Pancreas (tissue), 10 donors: Measurements from ENCODE around the gene FGF6. TPM values are rescaled to one million over a fixed set of nuclear protein-coding genes. Genes with fewer than 3 reads are reported as not detected.

Experiments used
- ATAC-seq, 4 donors: fragments of 200-7000 bp; cut with Tn5 transposase; one replicate each; pipeline versions ENCODE4 v1.8.0 to v1.9.1; 2020; ENCODE audit warnings: mild to moderate bottlenecking in 4 of 4, moderate library complexity in 4 of 4
- DNase-seq, 6 donors: peaks; one replicate each; pipeline ENCODE4 v3.0.0-alpha.2; 2020
- FAIRE-seq: peaks from 2 replicates; lab custom pipeline; 2012; peaks lifted over from hg19 to GRCh38; lab: Jason Lieb, UNC
- H3K27ac ChIP-seq, 4 donors: fragments of 200-600 bp; sonication (generic); 1 replicate in 3 of 4; 2 replicates in 1 of 4; pipeline versions ENCODE4 v1.5.0 to v1.8.0; 2020
- H3K27me3 ChIP-seq, 4 donors: fragments of 200-600 bp; one replicate each; pipeline ENCODE4 v1.8.0; 2021
- H3K36me3 ChIP-seq, 3 donors: fragments of 200-600 bp; sonication (generic) in 1 of 3; one replicate each; pipeline versions ENCODE4 v1.5.0 to v1.8.0; 2020 to 2021
- H3K4me1 ChIP-seq, 3 donors: fragments of 200-600 bp; one replicate each; pipeline ENCODE4 v1.8.0; 2021
- H3K4me3 ChIP-seq, 4 donors: fragments of 200-600 bp; sonication (generic) in 2 of 4; one replicate each; pipeline versions ENCODE4 v1.5.0 to v1.8.0; 2020 to 2021
- H3K9me3 ChIP-seq, 4 donors: fragments of 200-600 bp; one replicate each; pipeline ENCODE4 v1.8.0; 2021
- CTCF ChIP-seq, 4 donors: fragments of 200-600 bp; sonication (generic) in 3 of 4; IDR thresholded peaks; one replicate each; pipeline versions ENCODE4 v1.5.0 to v1.8.0; 2021; ENCODE audit warnings: antibody characterized with exemption in 4 of 4
- WGBS, 2 donors: extraction: QIAGEN DNeasy Blood & Tissue Kit; methylation state at CpG; one replicate each; pipeline ENCODE4 v1.1.7; 2013; 5-methylcytosine and 5-hydroxymethylcytosine counted together
- intact Hi-C, 3 donors: fragments of 100-400 bp; cut with DNase I; formaldehyde crosslinking; loops; one replicate each; pipeline versions ENCODE4 v1.11.1 to v1.14.2; 2022
- polyA plus RNA-seq, 2 donors: library from polyadenylated mRNA; stranded (reverse); fragments of 200-250 nt; gene quantifications; one replicate each; pipeline ENCODE4 v1.2.3, GENCODE V29; 2013
- total RNA-seq, 6 donors: library from RNA; stranded (reverse); fragmentation: NEBNext Ultra II Directional in 4 of 6; extraction: Animal tissue kit (Norgen Biotek cat#: 25700) in 4 of 6; gene quantifications; one replicate each; pipeline versions ENCODE4 v1.2.1 to v1.2.4, GENCODE V29; 2021 to 2023
- donor health status: healthy with polysubstance abuse.
- donor health status: DM: no; HTN: no; CAD: no; lungs with moderate emphysema.
- donor health status: DM: no; HTN: no; CAD: no.
- donor health status: control.
- donor health status: control.
- donor health status: Bipolar disorder and iron deficiency.
- donor health status: DM: yes; HTN: yes; CAD: no.
- donor health status: DM: no; HTN: no; CAD: no.
- donor health status: DM: no; HTN: no; CAD: no.
- donor health status: DM: yes; HTN: yes; CAD: no.

FGF6 gene
- total and polyA plus RNA-seq, 8 donors = not detected

GRCh38 chr12:4388662-4389061 lies 57.0 kb downstream of the FGF6 start:
- H3K36me3 ChIP-seq = no peaks in the 10 kb centered on the region
- intact Hi-C loops = no loop called here
- no peak for TF ChIP-seq CTCF (IDR thresholded peaks at IDR 0.05)
- H3K9me3 ChIP-seq = no peaks in the 10 kb centered on the region
- H3K27ac ChIP-seq = no peak overlapping the region
- ATAC-seq = peak in 1 of 4 donors; percentile 15
- no peak overlapping the region for H3K4me3 ChIP-seq
- no peaks in the 10 kb centered on the region for H3K27me3 ChIP-seq
- 20 to 21% methylated on average over 2 of the region's 2 CpGs for WGBS, 2 donors
- no peak for FAIRE-seq
- H3K4me1 ChIP-seq = no peaks in the 10 kb centered on the region
- no peak for DNase-seq

GRCh38 chr12:4388032-4388431 lies 57.6 kb downstream of the FGF6 start:
- FAIRE-seq (no peak), ATAC-seq (no peak), DNase-seq (no peak)
- no peaks in the 10 kb centered on the region for H3K36me3 ChIP-seq
- no peaks in the 10 kb centered on the region for H3K4me1 ChIP-seq
- intact Hi-C loops = no loop called here
- H3K27me3 ChIP-seq = no peaks in the 10 kb centered on the region
- H3K4me3 ChIP-seq = no peak overlapping the region
- no peak for TF ChIP-seq CTCF (IDR thresholded peaks at IDR 0.05)
- no peak overlapping the region for H3K27ac ChIP-seq
- H3K9me3 ChIP-seq = no peaks in the 10 kb centered on the region
- 40 to 42% methylated on average over 1 of the region's 1 CpG for WGBS, 2 donors

GRCh38 chr12:4387607-4388006 lies 58.0 kb downstream of the FGF6 start:
- no peaks in the 10 kb centered on the region for H3K4me1 ChIP-seq
- no peak overlapping the region for H3K27ac ChIP-seq
- no peak for TF ChIP-seq CTCF (IDR thresholded peaks at IDR 0.05)
- ATAC-seq (no peak), FAIRE-seq (no peak), DNase-seq (no peak)
- no peaks in the 10 kb centered on the region for H3K27me3 ChIP-seq
- no peaks in the 10 kb centered on the region for H3K36me3 ChIP-seq
- intact Hi-C loops = no loop called here
- no peaks in the 10 kb centered on the region for H3K9me3 ChIP-seq
- 86 to 93% methylated on average over 5 of the region's 5 CpGs for WGBS, 2 donors
- no peak overlapping the region for H3K4me3 ChIP-seq

GRCh38 chr12:4386801-4387200 lies 58.8 kb downstream of the FGF6 start:
- intact Hi-C loops = no loop called here
- H3K4me1 ChIP-seq = no peaks in the 10 kb centered on the region
- ATAC-seq = no peak
- TF ChIP-seq CTCF (IDR thresholded peaks at IDR 0.05) = no peak
- H3K9me3 ChIP-seq = no peaks in the 10 kb centered on the region
- no peak overlapping the region for H3K27ac ChIP-seq
- no peak for DNase-seq
- H3K27me3 ChIP-seq = no peaks in the 10 kb centered on the region
- H3K36me3 ChIP-seq = no peaks in the 10 kb centered on the region
- H3K4me3 ChIP-seq = no peak overlapping the region
- WGBS, 2 donors = 48 to 52% methylated on average over 4 of the region's 4 CpGs
- FAIRE-seq = no peak

Other genes starting within 250 kb of the FGF6 start
- 10 to 100 TPM; 51.5 to 75.6 (median 63.5) TPM for gene CCND2, start 172.1 kb downstream of the FGF6 start, total RNA-seq
- gene CCND2, start 172.1 kb downstream of the FGF6 start, polyA plus RNA-seq = 1 to 10 TPM; 6.3 to 9.1 TPM
- gene TIGAR, start 124.6 kb downstream of the FGF6 start, total RNA-seq = 1 to 10 TPM in 5 of 6 donors, under 1 TPM in 1; 0.51 to 5.5 (median 1.8) TPM
- 1 to 10 TPM; 1.4 to 2.3 TPM for gene TIGAR, start 124.6 kb downstream of the FGF6 start, polyA plus RNA-seq
- gene FGF23, start 66.1 kb downstream of the FGF6 start, total RNA-seq = not detected
- gene FGF23, start 66.1 kb downstream of the FGF6 start, polyA plus RNA-seq = not detected
- gene RAD51AP1, start 93.1 kb upstream of the FGF6 start, total RNA-seq = 1 to 10 TPM in 2 of 6 donors, under 1 TPM in 3, not detected in 1; 0.28 to 1.7 (median 0.93) TPM
- under 1 TPM; 0.11 to 0.99 TPM for gene RAD51AP1, start 93.1 kb upstream of the FGF6 start, polyA plus RNA-seq
- gene DYRK4, start 116.4 kb upstream of the FGF6 start, total RNA-seq = 10 to 100 TPM; 15.2 to 23.7 (median 18.5) TPM
- gene DYRK4, start 116.4 kb upstream of the FGF6 start, polyA plus RNA-seq = 10 to 100 TPM; 38.7 to 50.2 TPM
- gene AKAP3, start 203.2 kb upstream of the FGF6 start, total RNA-seq = 1 to 10 TPM; 1.9 to 3.9 (median 2.6) TPM
- gene AKAP3, start 203.2 kb upstream of the FGF6 start, polyA plus RNA-seq = under 1 TPM; 0.87 TPM
- gene NDUFA9, start 203.3 kb upstream of the FGF6 start, total RNA-seq = 10 to 100 TPM; 21.1 to 45.3 (median 36.1) TPM
- 10 to 100 TPM; 33.8 to 48.6 TPM for gene NDUFA9, start 203.3 kb upstream of the FGF6 start, polyA plus RNA-seq